ENCODE data around the gene TRAF2. TPM values are rescaled to one million over a fixed set of nuclear protein-coding genes. Genes with fewer than 3 reads are reported as not detected.

The TRAF2 gene
- total and polyA plus RNA-seq, 2 of the 13 experiments (the other 11 are each of a cell fraction or from before 2014, with no cell fraction given) = 12.4 to 13.6 TPM

- TF ChIP-seq NCOA1 (CRISPR knock-in tag; IDR thresholded peaks at IDR 0.05) (peak; percentile 58; the same call in 1 of the 2 replicates), ZNF160 (CRISPR knock-in tag; IDR thresholded peaks at IDR 0.05) (peak; percentile 47; the same call in 1 of the 2 replicates), MXI1 (IDR thresholded peaks at IDR 0.05; ENCODE audit: borderline replicate concordance, low read depth, low read length) (no peak), ZNF660 (CRISPR knock-in tag; IDR thresholded peaks at IDR 0.05; ENCODE audit: borderline replicate concordance, low read depth) (no peak), HIC2 (CRISPR knock-in tag; IDR thresholded peaks at IDR 0.05; ENCODE audit: low read depth) (peak; percentile 66; the same call in 1 of the 2 replicates), AHR (CRISPR knock-in tag; IDR thresholded peaks at IDR 0.05) (peak; percentile 55; the same call in 1 of the 2 replicates), ZNF891 (CRISPR knock-in tag; IDR thresholded peaks at IDR 0.05) (peak; percentile 83), CENPBD1 (CRISPR knock-in tag; IDR thresholded peaks at IDR 0.05; ENCODE audit: borderline replicate concordance, low read depth) (no peak; the same call in 1 of the 2 replicates), HNRNPH1 (optimal IDR thresholded peaks at IDR 0.05; ENCODE audit: low read depth, low read length) (no peak), CREBL2 (CRISPR knock-in tag; IDR thresholded peaks at IDR 0.05; ENCODE audit: borderline replicate concordance) (no peak), HINFP (CRISPR knock-in tag; IDR thresholded peaks at IDR 0.05; ENCODE audit: low read depth) (peak; percentile 18; the same call in 1 of the 2 replicates), STAG1 (CRISPR knock-in tag; IDR thresholded peaks at IDR 0.05) (peak; percentile 25; the same call in 1 of the 2 replicates), KAT8 (CRISPR knock-in tag; IDR thresholded peaks at IDR 0.05) (no peak; the same call in 1 of the 2 replicates), ZNF337 (CRISPR knock-in tag; IDR thresholded peaks at IDR 0.05; ENCODE audit: borderline replicate concordance, low read depth) (no peak), KLF15 (CRISPR knock-in tag; IDR thresholded peaks at IDR 0.05; ENCODE audit: borderline replicate concordance) (no peak), ETV6 (CRISPR knock-in tag; conservative IDR thresholded peaks at IDR 0.05) (0 out of 2 replicates have a peak, but pooled peaks have one; percentile 6), ZNF776 (CRISPR knock-in tag; IDR thresholded peaks at IDR 0.05) (no peak; the same call in 1 of the 2 replicates), ZNF652 (CRISPR knock-in tag; IDR thresholded peaks at IDR 0.05; ENCODE audit: borderline replicate concordance, low read depth) (no peak), DMTF1 (CRISPR knock-in tag; IDR thresholded peaks at IDR 0.05) (no peak), ZNF207 (IDR thresholded peaks at IDR 0.05; ENCODE audit: borderline replicate concordance) (no peak), AGO1 (IDR thresholded peaks at IDR 0.05; ENCODE audit: low read depth, low read length, poor library complexity, severe bottlenecking) (no peak), SOX5 (CRISPR knock-in tag; IDR thresholded peaks at IDR 0.05; ENCODE audit: borderline replicate concordance) (peak; percentile 75), NR2C2 (CRISPR knock-in tag; IDR thresholded peaks at IDR 0.05; ENCODE audit: borderline replicate concordance) (no peak)
Measured at GRCh38 chr9:136949817-136950655, 63.7 kb downstream of the TRAF2 start (continued).
